HG03097 (cell line): ENCODE results near the gene PTPN14.

Experiments
- ATAC-seq: cut with Tn5 transposase; IDR thresholded peaks from one replicate; pipeline ENCODE4 v1.9.1; 2021; ENCODE audit not compliant: unreplicated experiment, low FRiP score

Gene PTPN14

DNA sequence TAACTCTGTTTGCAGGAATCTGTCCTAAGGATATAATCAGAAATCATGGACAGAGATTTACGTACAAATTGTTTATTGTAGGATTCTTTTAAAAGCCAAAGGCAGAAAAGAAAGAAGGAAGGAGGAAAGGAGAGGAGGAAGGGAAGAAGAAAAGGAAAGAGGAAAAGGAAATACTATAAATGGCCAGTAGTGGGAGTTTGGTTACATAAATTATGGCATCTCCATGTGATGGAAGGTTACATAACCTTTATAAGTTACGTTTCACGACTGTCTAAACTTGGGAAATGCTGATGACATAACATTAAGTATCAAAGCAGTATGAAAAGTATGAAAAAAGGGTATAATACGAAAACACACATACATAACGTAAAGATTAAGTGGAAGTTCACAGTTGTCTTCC is 231.5 kb downstream of the PTPN14 start:
- no peak for ATAC-seq

DNA sequence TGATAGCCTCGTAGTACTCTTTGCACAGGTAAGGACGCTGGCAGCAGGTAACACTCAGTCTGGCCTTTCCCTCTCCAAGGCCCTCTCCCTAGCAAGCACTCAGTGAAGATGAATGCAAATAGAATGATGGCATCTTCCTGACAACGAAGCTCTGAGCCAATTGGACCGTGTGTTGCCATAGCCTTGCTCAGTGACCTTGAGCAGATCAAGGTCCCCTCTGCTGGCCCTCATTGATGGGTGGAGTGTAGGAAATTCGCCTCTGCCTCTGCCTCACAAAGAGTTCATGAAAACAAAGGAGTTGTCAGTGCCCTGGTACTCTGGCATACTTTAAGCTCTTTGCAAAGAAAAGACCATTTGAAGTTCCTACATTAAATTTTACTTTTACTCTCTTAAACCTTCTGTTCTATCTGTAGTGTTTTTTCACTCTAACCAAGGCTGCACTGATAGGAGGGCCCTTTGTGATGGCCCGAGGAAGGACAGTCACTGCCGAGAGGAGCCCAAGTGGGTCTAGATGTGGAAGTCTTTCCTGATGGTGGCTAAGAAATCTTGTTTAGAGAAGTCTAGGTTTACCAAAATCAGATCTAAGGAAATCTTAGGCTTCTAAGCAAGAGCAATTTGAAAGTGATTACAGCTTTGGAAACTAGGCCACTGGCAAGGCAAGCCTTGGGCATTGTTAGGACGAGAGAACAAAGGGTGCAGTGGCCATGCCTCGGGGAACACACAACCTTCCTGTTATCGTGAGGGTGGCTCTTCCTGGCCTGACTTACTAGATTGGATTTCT is 232.3 kb downstream of the PTPN14 start:
- ATAC-seq, result no peak

DNA sequence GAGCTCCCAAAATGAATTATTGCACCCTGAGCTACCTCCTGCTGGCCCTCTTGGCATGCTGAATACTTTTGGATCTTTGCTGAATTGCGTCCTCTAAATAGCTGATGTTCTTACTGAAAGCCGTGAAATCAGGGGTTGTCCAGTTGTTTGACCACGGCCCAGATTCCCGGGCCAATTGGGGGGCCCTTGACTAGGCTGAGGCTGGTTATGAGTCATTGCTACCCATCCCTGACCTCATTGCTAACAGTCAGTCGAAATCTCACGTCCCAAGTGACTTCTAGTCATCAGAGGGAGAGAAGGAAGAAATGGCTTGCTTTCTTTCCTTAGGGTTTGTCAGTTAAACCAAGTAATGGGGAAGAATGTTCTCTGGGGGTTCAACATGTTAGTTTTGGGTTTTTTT is 233.0 kb downstream of the PTPN14 start:
- ATAC-seq, result no peak

DNA sequence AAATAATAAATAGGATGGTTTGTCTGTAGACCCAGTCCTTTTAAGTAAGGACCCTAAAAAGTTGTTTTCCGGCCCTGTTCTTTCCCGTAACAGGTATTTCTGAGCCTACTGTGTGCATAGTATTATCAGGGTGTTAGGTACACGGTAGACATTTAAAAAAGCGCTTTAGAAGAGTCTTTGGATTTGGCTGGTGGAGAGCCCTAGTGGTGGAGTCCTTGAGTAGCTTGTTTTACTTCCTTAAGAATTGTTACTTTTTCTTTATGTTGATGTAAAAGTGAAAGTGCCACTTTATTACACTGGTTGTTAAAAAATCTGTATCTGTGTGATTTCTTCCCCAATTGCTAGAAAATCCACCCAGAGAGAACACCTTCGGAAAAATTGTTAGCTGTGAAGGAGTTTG is 233.7 kb downstream of the PTPN14 start:
- ATAC-seq, result no peak

DNA sequence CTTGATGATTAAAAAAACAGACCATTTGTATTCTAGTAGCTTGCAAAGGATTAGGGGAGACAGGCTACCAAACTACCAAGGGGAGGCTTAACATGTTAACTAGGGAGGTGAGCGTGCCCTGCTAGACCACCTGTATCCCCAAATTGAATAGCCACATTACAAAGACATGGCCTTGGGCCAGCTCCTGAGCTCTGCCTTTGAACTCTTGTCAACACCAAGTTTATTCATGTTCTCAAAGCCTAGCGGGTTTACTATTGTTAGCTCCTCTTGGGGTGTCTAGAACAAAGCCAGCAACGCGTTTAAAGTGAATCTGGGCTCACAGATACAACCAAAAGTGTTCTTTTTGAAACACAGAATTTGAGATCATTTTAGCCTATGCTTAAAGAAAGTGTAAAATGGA is 234.1 kb downstream of the PTPN14 start:
- no peak for ATAC-seq

DNA sequence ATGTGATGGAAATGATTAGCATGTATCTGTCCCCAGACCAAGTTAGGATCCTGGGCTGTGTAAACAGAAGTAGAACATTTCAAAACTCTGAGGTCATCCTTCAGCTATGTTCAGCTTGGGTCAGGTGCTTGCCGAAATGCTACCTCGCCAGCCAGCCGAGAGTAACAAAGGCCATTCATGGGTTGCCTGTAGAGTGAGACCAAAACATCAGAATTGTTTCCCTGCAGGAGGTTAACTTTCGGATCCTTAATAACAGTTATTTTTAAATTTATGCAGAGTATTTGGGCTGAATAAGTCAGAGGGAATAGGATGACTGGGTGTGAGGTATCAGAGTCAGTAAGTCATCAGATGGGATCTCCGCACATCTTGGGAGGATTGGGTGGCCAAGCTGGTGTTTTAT is 234.8 kb downstream of the PTPN14 start:
- no peak for ATAC-seq

DNA sequence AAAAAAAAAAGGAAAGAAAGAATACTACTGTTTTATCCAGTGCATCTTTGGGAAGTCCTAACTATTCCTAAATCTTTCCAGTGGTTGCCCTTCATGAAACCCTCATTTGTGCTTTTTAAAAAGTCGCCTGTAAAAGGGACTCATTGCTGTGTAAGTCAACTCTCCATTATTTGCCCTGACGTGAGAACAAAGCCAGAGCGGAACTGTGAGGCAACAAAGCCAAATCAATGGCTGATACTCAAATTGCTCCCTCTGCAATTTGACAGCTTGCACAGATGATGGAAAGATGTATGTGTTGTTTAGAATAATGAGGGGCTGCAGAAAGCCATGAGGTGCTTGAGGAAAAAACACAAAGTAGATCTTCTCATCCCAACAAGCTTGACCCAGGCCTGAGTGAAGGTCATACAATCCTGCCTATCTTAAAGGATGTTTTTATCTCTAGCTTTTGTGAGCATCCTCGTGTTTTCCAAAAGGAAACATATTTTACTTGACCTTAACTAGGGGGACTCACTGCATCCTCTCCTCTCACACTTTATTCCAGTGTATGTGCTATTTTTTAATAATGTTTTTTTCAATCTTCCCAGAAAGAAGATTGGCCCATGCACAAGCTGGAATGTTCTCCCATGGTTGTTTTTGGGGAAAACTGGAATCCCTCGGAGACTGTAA is 237.1 kb downstream of the PTPN14 start:
- no peak for ATAC-seq

DNA sequence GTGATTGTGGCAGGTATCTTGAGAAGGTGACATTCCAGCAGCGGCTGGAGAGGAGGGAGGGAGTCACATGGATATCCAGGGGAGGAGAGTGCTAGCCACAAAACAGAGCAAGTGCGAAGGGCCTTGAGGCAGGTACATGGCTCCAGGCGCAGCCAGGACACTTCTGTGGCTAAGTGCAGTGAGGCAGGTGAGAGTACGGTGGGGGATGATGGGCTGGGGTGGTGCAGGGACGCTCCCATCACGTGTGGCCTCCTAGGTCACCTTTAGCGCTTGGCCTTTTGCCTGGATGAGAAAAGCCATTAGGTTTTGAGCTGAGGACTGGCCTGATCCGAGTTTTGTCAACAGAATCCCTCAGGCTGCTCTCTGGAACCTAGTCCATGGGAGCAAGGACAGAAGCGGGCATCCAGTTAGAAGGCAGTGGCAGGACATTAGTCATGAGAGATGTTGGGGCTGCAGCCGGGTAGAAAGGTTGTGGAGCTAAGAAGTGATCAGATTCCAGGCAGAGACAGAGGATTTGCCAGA is 238.8 kb downstream of the PTPN14 start:
- no peak for ATAC-seq

DNA sequence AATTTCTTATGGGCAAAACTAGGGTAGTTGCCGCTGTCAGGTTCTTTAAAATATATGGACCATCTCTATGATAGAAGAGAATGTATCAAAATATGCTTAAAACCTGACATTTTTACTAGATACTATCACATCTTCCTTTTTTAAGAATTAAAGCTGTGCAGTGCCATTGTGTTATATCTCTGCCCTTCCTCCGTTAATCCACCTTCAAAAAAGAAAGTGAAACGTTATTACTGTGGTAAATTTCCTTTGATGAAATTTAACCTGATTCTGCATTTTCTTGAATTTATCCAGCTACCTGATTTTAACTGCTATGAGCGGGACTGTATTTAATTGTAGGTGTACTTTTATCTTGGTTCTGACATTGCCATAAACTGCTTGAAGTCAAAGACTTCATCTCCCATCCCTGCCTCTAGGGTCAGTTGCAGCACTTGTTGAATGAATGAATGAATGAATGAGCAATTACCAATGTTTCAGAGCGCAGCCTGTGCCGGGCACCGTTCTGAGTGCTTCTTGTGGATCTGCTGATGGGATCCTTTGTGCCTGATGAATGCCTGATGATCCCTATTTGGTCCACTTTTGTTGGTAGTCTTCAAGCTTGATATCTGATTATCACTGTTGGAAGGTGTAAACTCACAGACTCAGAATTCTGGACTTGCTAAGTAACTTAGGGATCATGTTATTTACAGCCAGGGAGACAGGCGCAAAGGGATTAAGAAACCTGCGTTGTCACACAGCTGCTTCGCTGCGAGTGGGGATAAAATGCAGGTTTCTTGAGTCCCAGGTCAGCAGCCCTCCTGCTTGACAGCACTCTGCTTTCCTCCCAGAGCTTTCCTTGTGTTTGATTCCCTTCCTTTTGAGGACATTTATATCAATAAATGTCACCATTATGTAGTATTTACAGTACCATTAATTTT is 240.4 kb downstream of the PTPN14 start:
- ATAC-seq, result no peak

DNA sequence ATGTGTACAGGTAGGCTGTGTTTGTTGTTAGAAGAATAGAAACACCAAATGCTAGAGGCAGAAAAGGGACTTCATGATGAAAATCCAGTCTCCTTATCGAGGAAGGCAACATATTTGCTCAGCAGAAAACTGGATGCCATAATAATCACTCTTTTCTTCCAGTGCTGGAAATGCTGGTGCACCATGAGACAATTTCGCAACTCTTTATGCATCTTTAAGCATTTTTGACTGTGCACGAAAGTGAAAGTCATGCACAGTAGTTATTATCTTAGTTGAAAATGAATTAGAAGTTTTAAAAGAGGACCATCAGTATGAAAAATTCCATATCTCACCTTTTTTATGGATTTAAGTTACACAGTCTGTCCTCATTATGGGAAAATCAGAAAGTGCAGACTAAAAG is 241.4 kb downstream of the PTPN14 start:
- ATAC-seq, result no peak

DNA sequence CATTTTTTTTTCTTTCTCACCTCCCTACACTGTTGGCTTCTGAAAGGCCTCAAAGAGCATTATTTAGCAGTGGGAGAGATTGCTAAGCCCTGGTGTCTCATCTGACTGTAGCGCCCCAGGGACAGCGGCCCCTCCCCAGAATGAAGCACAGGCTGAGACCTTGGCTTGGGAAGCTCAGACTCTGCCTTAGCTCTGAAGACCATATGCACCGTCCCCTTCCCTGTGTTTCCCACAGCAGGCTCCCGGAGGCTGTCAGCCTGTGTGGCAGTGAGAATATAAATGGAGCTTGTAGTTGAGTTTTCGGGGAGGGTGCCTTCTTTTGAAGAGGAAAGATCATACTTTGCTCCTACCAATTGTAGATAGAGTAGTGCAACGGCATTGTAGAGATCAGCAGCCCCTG is 245.1 kb downstream of the PTPN14 start:
- no peak for ATAC-seq

DNA sequence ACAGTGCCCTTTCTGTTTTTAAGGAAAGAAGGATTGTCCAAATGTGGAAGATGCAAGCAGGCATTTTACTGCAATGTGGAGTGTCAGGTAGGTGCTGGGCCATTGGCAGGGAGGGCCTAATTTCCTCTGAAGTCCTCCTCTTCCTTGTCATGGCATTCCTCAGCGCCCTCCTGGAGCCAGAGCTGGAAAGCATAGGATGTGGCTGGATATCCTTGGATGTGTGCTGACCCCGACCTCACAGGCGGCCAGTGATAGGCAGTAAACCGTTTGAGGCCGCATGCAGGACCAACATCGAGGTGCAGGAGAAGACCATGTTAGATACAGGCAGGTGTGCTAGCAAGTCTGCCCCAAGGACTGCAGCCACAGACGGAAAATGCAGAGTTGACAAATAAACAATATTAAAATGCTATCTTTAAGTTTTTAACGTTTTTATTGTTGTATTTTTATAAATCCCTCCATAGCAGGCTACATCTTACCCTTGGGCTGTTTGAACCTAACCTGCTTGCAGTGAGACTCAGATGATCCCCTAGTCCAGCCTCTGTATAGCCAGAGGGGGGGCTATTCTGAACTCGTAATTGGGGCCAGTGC is 246.1 kb downstream of the PTPN14 start:
- ATAC-seq, result no peak

DNA sequence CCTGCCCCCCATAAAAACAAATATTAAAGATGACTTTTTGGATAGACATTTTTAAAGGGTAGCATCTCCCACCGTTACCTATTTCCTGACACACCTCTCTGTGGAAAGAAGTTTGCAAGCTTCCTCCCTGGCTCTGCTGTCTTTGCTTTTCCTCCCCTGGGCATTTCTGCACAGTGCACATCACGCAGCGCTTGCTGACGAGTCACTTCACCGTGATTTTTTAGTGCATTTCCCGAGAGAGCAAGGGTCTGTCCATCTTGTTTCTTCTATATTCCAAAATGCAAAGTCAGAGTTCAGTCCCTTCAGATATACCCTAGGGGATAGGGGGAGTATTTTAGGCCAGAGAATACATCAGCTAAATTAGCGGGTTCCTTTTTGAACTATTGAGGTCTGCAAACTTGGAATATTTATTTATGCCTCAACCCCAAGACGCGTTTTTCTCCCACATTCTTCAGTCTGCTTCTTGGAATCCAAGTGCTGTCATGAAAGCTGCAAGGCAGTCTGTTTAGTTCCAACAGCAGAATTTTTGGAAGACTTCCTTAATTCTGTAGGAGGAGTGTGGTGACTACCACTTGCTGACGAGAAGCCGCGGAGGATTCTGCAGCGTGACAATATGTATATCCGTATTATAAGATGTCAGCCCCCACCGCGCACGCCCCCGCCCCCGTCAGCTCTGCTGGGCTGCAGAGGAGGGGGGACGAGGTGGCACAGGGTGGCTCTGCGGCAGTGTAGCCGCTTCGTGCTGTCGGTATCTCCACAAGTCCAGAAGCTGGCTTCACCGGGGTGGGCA is 248.1 kb downstream of the PTPN14 start:
- no peak for ATAC-seq

DNA sequence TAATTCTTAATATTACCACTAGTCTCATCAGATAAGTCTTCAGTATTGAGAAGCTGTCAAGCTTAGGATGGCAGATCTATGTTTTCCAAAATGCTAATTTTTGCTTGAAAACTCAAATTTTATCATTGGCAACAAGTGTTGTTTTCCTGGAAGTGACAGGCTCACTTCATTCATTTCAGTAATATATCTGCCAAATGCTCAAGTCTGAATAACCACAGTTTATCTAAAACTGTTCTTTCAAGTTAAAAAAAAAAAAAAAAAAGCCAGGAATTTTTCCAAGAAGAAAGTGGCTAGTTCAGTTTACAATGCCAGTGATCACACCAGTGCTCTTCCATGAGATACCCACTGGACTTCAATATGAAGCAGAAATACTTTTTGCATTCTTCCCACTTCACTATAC is 249.9 kb downstream of the PTPN14 start:
- ATAC-seq, result no peak

DNA sequence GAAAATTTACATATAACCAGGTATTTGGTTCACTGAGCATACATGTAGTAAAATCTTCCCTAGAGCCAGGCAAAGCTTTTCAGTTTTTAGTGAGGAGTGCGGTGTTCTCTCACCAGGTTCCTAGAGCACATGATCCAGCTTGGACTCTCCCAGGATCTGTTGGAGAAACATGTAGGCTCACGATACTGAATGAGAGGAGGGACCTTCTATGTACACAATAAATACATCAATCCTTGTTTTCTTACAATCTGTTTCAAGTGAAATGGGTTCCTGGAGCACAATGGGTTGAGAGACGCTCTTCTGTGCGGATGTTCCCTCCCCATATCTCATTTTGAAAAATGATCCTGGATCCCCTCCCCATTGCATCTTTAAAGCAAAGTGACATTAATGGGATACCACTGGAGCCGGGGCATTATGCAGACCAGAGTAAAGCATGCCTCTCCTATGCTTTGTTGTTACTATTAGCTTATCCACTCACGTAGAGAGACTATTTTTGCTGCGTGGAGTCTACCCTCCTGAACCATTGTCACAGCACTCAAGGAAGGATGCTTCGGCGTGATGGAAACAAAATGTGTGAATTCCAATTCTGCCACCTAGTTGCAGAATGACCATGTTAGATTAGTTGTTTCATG is 251.1 kb downstream of the PTPN14 start:
- ATAC-seq, result no peak
